Measurements from ENCODE around the gene CTXN2. TPM values are rescaled to one million over a fixed set of nuclear protein-coding genes. Genes with fewer than 3 reads are reported as not detected.

Gene CTXN2
- total RNA-seq = 0.05 TPM in 1 of 2 replicates, not detected in the other

- DNase-seq (ENCODE audit: low spot score) = no peak
- no peaks in the 10 kb centered on the region for H3K9me3 Mint-ChIP-seq
- peaks cover 32% of the 10 kb centered on the region for H3K27me3 Mint-ChIP-seq (ENCODE audit: low read depth)
- intact Hi-C loops (cut with micrococcal nuclease) = no loop called here
- H3K4me3 Mint-ChIP-seq (ENCODE audit: low read depth) = peak within 1 kb of the TSS; percentile 38
- no peak within 1 kb of the TSS for H3K27ac Mint-ChIP-seq
- H3K36me3 Mint-ChIP-seq (ENCODE audit: low read depth) = no peaks in the 10 kb centered on the region
- H3K4me1 Mint-ChIP-seq (ENCODE audit: low read depth) = peaks cover 4% of the 10 kb centered on the region
Measured at GRCh38 chr15:48191574-48192225, at the start of gene CTXN2. Gene CTXN2 (plus strand): TSS chr15:48191665. CDS start chr15:48201301, 9,636 bp downstream.

- no peak for DNase-seq (ENCODE audit: low spot score)
Measured at GRCh38 chr15:48143856-48144255, 47.6 kb upstream of the CTXN2 start.

GRCh38 chr15:48144889-48145288 is 46.6 kb upstream of the CTXN2 start:
- no peak overlapping the region for H3K4me3 Mint-ChIP-seq (ENCODE audit: low read depth)
- no peaks in the 10 kb centered on the region for H3K27me3 Mint-ChIP-seq (ENCODE audit: low read depth)
- intact Hi-C loops (cut with micrococcal nuclease) = no loop called here
- DNase-seq (ENCODE audit: low spot score) = no peak
- peaks cover 28% of the 10 kb centered on the region for H3K4me1 Mint-ChIP-seq (ENCODE audit: low read depth)
- H3K9me3 Mint-ChIP-seq = no peaks in the 10 kb centered on the region
- no peak overlapping the region for H3K27ac Mint-ChIP-seq
- H3K36me3 Mint-ChIP-seq (ENCODE audit: low read depth) = peaks cover 39% of the 10 kb centered on the region

More at GRCh38 chr15:48143856-48144255, 47.6 kb upstream of the CTXN2 start:
- no peak overlapping the region for H3K4me3 Mint-ChIP-seq (ENCODE audit: low read depth)
- no peaks in the 10 kb centered on the region for H3K9me3 Mint-ChIP-seq
- peaks cover 31% of the 10 kb centered on the region for H3K36me3 Mint-ChIP-seq (ENCODE audit: low read depth)
- peaks cover 28% of the 10 kb centered on the region for H3K4me1 Mint-ChIP-seq (ENCODE audit: low read depth)
- no peak overlapping the region for H3K27ac Mint-ChIP-seq
- intact Hi-C loops (cut with micrococcal nuclease) = no loop called here
- no peaks in the 10 kb centered on the region for H3K27me3 Mint-ChIP-seq (ENCODE audit: low read depth)

- intact Hi-C loops (cut with micrococcal nuclease) = no loop called here
- peaks cover 28% of the 10 kb centered on the region for H3K4me1 Mint-ChIP-seq (ENCODE audit: low read depth)
- H3K27ac Mint-ChIP-seq = no peak overlapping the region
- H3K9me3 Mint-ChIP-seq = no peaks in the 10 kb centered on the region
- DNase-seq (ENCODE audit: low spot score) = no peak
- no peak overlapping the region for H3K4me3 Mint-ChIP-seq (ENCODE audit: low read depth)
- no peaks in the 10 kb centered on the region for H3K27me3 Mint-ChIP-seq (ENCODE audit: low read depth)
- H3K36me3 Mint-ChIP-seq (ENCODE audit: low read depth) = peaks cover 42% of the 10 kb centered on the region
Measured at GRCh38 chr15:48145923-48146322, 45.5 kb upstream of the CTXN2 start.

GRCh38 chr15:48147358-48147757 is 44.1 kb upstream of the CTXN2 start:
- no peaks in the 10 kb centered on the region for H3K27me3 Mint-ChIP-seq (ENCODE audit: low read depth)
- no peak overlapping the region for H3K4me3 Mint-ChIP-seq (ENCODE audit: low read depth)
- no peaks in the 10 kb centered on the region for H3K9me3 Mint-ChIP-seq
- intact Hi-C loops (cut with micrococcal nuclease) = no loop called here
- H3K36me3 Mint-ChIP-seq (ENCODE audit: low read depth) = peaks cover 48% of the 10 kb centered on the region
- peaks cover 28% of the 10 kb centered on the region for H3K4me1 Mint-ChIP-seq (ENCODE audit: low read depth)
- DNase-seq (ENCODE audit: low spot score) = no peak
- H3K27ac Mint-ChIP-seq = no peak overlapping the region

GRCh38 chr15:48149858-48150257 is 41.6 kb upstream of the CTXN2 start:
- Mint-ChIP-seq H3K9me3 (no peaks in the 10 kb centered on the region), H3K36me3 (ENCODE audit: low read depth) (peaks cover 46% of the 10 kb centered on the region), H3K4me3 (ENCODE audit: low read depth) (no peak overlapping the region), H3K27ac (no peak overlapping the region), H3K27me3 (ENCODE audit: low read depth) (no peaks in the 10 kb centered on the region), H3K4me1 (ENCODE audit: low read depth) (peaks cover 16% of the 10 kb centered on the region)
- intact Hi-C loops (cut with micrococcal nuclease) = no loop called here
- no peak for DNase-seq (ENCODE audit: low spot score)

- Mint-ChIP-seq H3K27me3 (ENCODE audit: low read depth) (no peaks in the 10 kb centered on the region), H3K36me3 (ENCODE audit: low read depth) (peaks cover 46% of the 10 kb centered on the region), H3K4me1 (ENCODE audit: low read depth) (no peaks in the 10 kb centered on the region), H3K4me3 (ENCODE audit: low read depth) (no peak overlapping the region), H3K9me3 (no peaks in the 10 kb centered on the region), H3K27ac (no peak overlapping the region)
- intact Hi-C loops (cut with micrococcal nuclease) = no loop called here
- DNase-seq (ENCODE audit: low spot score) = no peak
Measured at GRCh38 chr15:48153526-48153925, 37.9 kb upstream of the CTXN2 start.

- H3K27me3 Mint-ChIP-seq (ENCODE audit: low read depth) = no peaks in the 10 kb centered on the region
- H3K4me1 Mint-ChIP-seq (ENCODE audit: low read depth) = peaks cover 5% of the 10 kb centered on the region
- intact Hi-C loops (cut with micrococcal nuclease) = no loop called here
- DNase-seq (ENCODE audit: low spot score) = no peak
- H3K4me3 Mint-ChIP-seq (ENCODE audit: low read depth) = no peak overlapping the region
- H3K9me3 Mint-ChIP-seq = peaks cover 16% of the 10 kb centered on the region
- no peak overlapping the region for H3K27ac Mint-ChIP-seq
- H3K36me3 Mint-ChIP-seq (ENCODE audit: low read depth) = peaks cover 49% of the 10 kb centered on the region
Measured at GRCh38 chr15:48168616-48169015, 22.8 kb upstream of the CTXN2 start.

GRCh38 chr15:48170981-48171380 is 20.5 kb upstream of the CTXN2 start:
- no peak for DNase-seq (ENCODE audit: low spot score)
- H3K4me3 Mint-ChIP-seq (ENCODE audit: low read depth) = no peak overlapping the region
- H3K36me3 Mint-ChIP-seq (ENCODE audit: low read depth) = peaks cover 57% of the 10 kb centered on the region
- intact Hi-C loops (cut with micrococcal nuclease) = no loop called here
- no peaks in the 10 kb centered on the region for H3K27me3 Mint-ChIP-seq (ENCODE audit: low read depth)
- no peak overlapping the region for H3K27ac Mint-ChIP-seq
- peaks cover 27% of the 10 kb centered on the region for H3K9me3 Mint-ChIP-seq
- H3K4me1 Mint-ChIP-seq (ENCODE audit: low read depth) = peaks cover 8% of the 10 kb centered on the region

- H3K36me3 Mint-ChIP-seq (ENCODE audit: low read depth) = peaks cover 42% of the 10 kb centered on the region
- H3K9me3 Mint-ChIP-seq = peaks cover 27% of the 10 kb centered on the region
- peak overlapping the region; percentile 17 for H3K27ac Mint-ChIP-seq
- intact Hi-C loops (cut with micrococcal nuclease) = loop anchor here (5.0 kb wide), 1 partner anchor 157 kb away; the partner anchor contains the start of gene DUT
- H3K4me1 Mint-ChIP-seq (ENCODE audit: low read depth) = peaks cover 18% of the 10 kb centered on the region
- no peak for DNase-seq (ENCODE audit: low spot score)
- no peak overlapping the region for H3K4me3 Mint-ChIP-seq (ENCODE audit: low read depth)
- H3K27me3 Mint-ChIP-seq (ENCODE audit: low read depth) = peaks cover 4% of the 10 kb centered on the region
Measured at GRCh38 chr15:48175126-48175525, 16.3 kb upstream of the CTXN2 start.

GRCh38 chr15:48176112-48176511 is 15.4 kb upstream of the CTXN2 start:
- intact Hi-C loops (cut with micrococcal nuclease) = loop anchor here (5.0 kb wide), 1 partner anchor 156 kb away; the partner anchor contains the start of gene DUT
- peaks cover 18% of the 10 kb centered on the region for H3K4me1 Mint-ChIP-seq (ENCODE audit: low read depth)
- H3K36me3 Mint-ChIP-seq (ENCODE audit: low read depth) = peaks cover 38% of the 10 kb centered on the region
- H3K9me3 Mint-ChIP-seq = peaks cover 27% of the 10 kb centered on the region
- no peak overlapping the region for H3K4me3 Mint-ChIP-seq (ENCODE audit: low read depth)
- H3K27ac Mint-ChIP-seq = no peak overlapping the region
- H3K27me3 Mint-ChIP-seq (ENCODE audit: low read depth) = peaks cover 8% of the 10 kb centered on the region
- DNase-seq (ENCODE audit: low spot score) = no peak

- intact Hi-C loops (cut with micrococcal nuclease) = loop anchor here (5.0 kb wide), 1 partner anchor 155 kb away; the partner anchor contains the start of gene DUT
- peak overlapping the region; percentile 90 for H3K4me3 Mint-ChIP-seq (ENCODE audit: low read depth)
- H3K4me1 Mint-ChIP-seq (ENCODE audit: low read depth) = peaks cover 18% of the 10 kb centered on the region
- DNase-seq (ENCODE audit: low spot score) = no peak
- H3K36me3 Mint-ChIP-seq (ENCODE audit: low read depth) = peaks cover 35% of the 10 kb centered on the region
- H3K9me3 Mint-ChIP-seq = peaks cover 27% of the 10 kb centered on the region
- peak overlapping the region; percentile 93 for H3K27ac Mint-ChIP-seq
- H3K27me3 Mint-ChIP-seq (ENCODE audit: low read depth) = peaks cover 11% of the 10 kb centered on the region
Measured at GRCh38 chr15:48176957-48177356, 14.5 kb upstream of the CTXN2 start.

- Mint-ChIP-seq H3K4me3 (ENCODE audit: low read depth) (peak overlapping the region; percentile 90), H3K9me3 (peaks cover 24% of the 10 kb centered on the region), H3K4me1 (ENCODE audit: low read depth) (peaks cover 18% of the 10 kb centered on the region), H3K27ac (peak overlapping the region; percentile 93), H3K27me3 (ENCODE audit: low read depth) (peaks cover 15% of the 10 kb centered on the region), H3K36me3 (ENCODE audit: low read depth) (peaks cover 32% of the 10 kb centered on the region)
- no peak for DNase-seq (ENCODE audit: low spot score)
- intact Hi-C loops (cut with micrococcal nuclease) = loop anchor here (5.0 kb wide), 1 partner anchor 155 kb away; the partner anchor contains the start of gene DUT
Measured at GRCh38 chr15:48177383-48177765, 14.1 kb upstream of the CTXN2 start.

Measured in activated T-helper 2 cell treated with anti-CD3 and anti-CD28 coated beads, Interferon-gamma antibody, Interleukin-2, Interleukin-4, amounts not matched to agents 10 μg/mL and 5 μg/mL and 100 μg/mL, durations not matched to agents 14 hours and 24 hours and 36 hours (primary cell).